Sigmoid colon (tissue), 3 donors: ENCODE data around the gene HBM.
A peak's percentile ranks its signal among the peaks of the same experiment; 100 is the strongest.

ENCODE experiments used
- POLR2A ChIP-seq, 2 donors: fragments of 450-650 bp; IDR thresholded peaks; one replicate each; pipeline ENCODE4 v1.6.1; 2016; ENCODE audit warnings: antibody characterized with exemption in 2 of 2, mild to moderate bottlenecking in 2 of 2, moderate library complexity in 2 of 2
- TF ChIP-seq, protein P1 (sequence below), 4 experiments: fragments of 450-650 bp in 3 of 4; fragments of 200-600 bp in 1 of 4; IDR thresholded peaks; one replicate each; pipeline ENCODE4 v1.5.1; 2016 to 2019; ENCODE audit warnings: antibody characterized with exemption in 4 of 4, mild to moderate bottlenecking in 3 of 4, moderate library complexity in 2 of 4

DNA sequence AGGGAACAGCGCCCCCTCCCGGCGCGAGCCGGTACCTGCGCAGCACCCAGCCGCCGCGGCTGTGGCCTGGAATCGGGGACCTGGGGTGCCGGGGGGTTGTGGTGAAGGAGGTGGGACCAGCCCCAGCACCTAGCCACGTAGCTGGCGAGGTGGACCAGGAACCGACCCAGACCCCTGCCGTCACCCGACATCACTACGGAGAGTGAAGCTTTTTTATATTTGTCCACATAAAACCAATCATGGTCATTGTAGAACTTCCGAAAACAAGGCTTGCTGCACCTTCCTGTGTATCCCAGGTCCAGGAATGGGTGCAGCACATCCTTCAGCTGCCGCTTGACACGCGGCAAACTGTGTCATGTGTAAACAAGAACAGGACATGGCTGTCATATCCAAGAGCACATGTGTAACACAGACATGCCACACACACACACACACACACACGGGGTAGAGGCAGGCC is 15.8 kb downstream of the HBM start:
- TF ChIP-seq, protein P1, sequence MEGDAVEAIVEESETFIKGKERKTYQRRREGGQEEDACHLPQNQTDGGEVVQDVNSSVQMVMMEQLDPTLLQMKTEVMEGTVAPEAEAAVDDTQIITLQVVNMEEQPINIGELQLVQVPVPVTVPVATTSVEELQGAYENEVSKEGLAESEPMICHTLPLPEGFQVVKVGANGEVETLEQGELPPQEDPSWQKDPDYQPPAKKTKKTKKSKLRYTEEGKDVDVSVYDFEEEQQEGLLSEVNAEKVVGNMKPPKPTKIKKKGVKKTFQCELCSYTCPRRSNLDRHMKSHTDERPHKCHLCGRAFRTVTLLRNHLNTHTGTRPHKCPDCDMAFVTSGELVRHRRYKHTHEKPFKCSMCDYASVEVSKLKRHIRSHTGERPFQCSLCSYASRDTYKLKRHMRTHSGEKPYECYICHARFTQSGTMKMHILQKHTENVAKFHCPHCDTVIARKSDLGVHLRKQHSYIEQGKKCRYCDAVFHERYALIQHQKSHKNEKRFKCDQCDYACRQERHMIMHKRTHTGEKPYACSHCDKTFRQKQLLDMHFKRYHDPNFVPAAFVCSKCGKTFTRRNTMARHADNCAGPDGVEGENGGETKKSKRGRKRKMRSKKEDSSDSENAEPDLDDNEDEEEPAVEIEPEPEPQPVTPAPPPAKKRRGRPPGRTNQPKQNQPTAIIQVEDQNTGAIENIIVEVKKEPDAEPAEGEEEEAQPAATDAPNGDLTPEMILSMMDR (IDR thresholded peaks at IDR 0.05), result peak; percentile 84 to 96 (median 92)
- TF ChIP-seq POLR2A (IDR thresholded peaks at IDR 0.05), result no peak
